Measurements from ENCODE around the gene CREB3L4.

The CREB3L4 gene

DNA sequence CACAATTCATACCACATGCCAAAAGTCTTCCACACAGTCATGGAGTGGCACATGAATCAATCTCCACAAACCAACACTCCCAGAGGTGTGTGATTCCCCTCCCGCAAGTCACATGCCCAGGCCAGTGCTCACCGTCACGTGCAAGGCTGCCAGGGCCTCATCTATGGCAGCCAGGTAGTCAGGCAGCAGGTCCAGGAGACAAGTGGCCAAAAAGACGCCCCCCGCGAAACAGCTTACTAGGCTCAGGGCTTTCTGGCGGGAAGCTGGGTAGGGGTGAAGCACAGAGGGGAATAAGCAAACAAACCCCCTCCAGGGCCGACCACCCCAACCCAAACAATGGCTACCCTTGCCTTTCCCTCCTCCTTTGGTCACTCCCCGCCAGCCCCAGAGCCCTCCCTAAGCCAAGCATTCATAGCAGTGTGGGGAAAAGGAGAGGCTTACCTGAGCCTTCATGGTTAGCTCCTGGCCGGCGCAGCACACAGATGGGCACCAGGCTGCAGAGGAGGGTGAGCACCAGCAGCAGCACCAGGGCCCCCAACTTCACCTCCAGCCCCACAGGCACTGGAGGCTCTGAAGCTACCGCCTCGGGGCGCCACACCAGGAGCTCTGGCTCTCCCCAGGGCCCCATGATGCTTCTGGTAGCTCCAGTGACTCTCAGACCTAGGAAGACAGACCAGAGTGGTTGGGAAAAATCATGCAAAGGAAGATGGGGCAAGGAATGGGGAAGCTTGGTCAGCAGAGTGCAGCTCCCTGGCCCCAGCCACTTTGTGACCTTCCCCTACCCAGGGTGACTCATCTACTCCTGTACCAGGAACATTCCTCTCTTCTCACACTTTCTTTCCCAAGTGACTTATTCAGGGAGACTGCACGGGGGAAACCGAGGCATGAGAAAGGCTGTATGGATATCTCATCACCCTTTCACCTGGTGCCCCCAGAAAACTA lies 5.3 kb upstream of the CREB3L4 start:
- TF ChIP-seq CSDC2 (CRISPR knock-in tag; IDR thresholded peaks at IDR 0.05) (no peak), RARB (CRISPR knock-in tag; IDR thresholded peaks at IDR 0.05) (no peak), GLIS3 (CRISPR knock-in tag; IDR thresholded peaks at IDR 0.05) (no peak), TCF4 (CRISPR knock-in tag; IDR thresholded peaks at IDR 0.05; ENCODE audit: borderline replicate concordance) (no peak), ZNF70 (CRISPR knock-in tag; IDR thresholded peaks at IDR 0.05) (no peak)
- ATAC-seq, result no peak

DNA sequence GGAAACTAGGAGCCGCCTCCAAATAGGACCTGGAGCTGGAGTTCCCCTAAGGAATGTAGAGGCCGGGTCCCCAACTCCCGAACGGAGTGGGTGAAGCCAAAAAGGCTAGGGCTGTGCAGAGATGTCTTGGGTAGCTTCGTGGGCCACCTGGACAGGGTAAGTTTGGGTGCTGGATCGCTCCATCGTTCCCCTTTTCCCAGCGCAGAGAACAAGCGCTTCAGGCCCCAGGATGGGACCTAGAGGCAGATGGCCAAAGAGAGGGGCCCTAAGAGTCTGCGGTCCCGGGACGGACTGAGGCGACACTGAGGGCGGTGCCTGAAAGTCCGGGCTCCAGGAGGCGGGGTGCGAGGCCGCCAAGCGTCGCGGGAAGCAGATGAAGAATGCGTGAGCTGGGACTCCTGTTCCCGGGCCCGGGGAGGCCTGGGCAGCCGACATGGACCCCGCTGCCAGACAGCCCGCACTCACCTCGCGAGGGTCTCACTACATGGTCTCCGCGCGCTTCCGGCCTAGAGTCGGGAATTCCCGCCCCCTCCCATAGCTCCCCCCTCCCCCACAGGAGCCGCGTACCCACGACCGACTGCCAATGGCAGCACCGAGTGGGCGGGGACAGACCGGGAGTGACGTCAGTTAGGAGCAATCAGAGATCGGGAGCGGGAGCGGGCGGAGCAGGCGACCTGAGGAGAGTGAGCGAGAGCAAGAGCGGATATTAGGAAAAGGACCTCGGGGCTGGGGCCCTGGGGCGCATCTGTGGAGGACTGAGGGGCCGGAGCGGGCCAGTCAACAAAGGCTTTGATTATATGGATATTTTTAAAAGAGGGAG lies 4.5 kb upstream of the CREB3L4 start, which contains the start of gene SLC39A1:
SLC39A1 (minus strand) TSS at position 508 of the 820 bp plus-strand sequence. CDS start 822 bp downstream, outside the sequence.
- TF ChIP-seq, protein P1, sequence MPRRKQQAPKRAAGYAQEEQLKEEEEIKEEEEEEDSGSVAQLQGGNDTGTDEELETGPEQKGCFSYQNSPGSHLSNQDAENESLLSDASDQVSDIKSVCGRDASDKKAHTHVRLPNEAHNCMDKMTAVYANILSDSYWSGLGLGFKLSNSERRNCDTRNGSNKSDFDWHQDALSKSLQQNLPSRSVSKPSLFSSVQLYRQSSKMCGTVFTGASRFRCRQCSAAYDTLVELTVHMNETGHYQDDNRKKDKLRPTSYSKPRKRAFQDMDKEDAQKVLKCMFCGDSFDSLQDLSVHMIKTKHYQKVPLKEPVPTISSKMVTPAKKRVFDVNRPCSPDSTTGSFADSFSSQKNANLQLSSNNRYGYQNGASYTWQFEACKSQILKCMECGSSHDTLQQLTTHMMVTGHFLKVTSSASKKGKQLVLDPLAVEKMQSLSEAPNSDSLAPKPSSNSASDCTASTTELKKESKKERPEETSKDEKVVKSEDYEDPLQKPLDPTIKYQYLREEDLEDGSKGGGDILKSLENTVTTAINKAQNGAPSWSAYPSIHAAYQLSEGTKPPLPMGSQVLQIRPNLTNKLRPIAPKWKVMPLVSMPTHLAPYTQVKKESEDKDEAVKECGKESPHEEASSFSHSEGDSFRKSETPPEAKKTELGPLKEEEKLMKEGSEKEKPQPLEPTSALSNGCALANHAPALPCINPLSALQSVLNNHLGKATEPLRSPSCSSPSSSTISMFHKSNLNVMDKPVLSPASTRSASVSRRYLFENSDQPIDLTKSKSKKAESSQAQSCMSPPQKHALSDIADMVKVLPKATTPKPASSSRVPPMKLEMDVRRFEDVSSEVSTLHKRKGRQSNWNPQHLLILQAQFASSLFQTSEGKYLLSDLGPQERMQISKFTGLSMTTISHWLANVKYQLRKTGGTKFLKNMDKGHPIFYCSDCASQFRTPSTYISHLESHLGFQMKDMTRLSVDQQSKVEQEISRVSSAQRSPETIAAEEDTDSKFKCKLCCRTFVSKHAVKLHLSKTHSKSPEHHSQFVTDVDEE (CRISPR knock-in tag; IDR thresholded peaks at IDR 0.05), result no peak
- TF ChIP-seq ISL1 (CRISPR knock-in tag; IDR thresholded peaks at IDR 0.05) (no peak), GLIS3 (CRISPR knock-in tag; IDR thresholded peaks at IDR 0.05) (no peak), ESRRG (CRISPR knock-in tag; IDR thresholded peaks at IDR 0.05) (no peak), BACH2 (CRISPR knock-in tag; IDR thresholded peaks at IDR 0.05; ENCODE audit: borderline replicate concordance) (no peak), ZFP30 (CRISPR knock-in tag; IDR thresholded peaks at IDR 0.05) (no peak), OSR1 (CRISPR knock-in tag; IDR thresholded peaks at IDR 0.05) (no peak), ZFP3 (CRISPR knock-in tag; IDR thresholded peaks at IDR 0.05) (no peak), ZNF70 (CRISPR knock-in tag; IDR thresholded peaks at IDR 0.05) (no peak), RARB (CRISPR knock-in tag; IDR thresholded peaks at IDR 0.05) (no peak), CSDC2 (CRISPR knock-in tag; IDR thresholded peaks at IDR 0.05) (no peak), ZC3H10 (CRISPR knock-in tag; IDR thresholded peaks at IDR 0.05) (no peak)
- TF ChIP-seq, protein P2, sequence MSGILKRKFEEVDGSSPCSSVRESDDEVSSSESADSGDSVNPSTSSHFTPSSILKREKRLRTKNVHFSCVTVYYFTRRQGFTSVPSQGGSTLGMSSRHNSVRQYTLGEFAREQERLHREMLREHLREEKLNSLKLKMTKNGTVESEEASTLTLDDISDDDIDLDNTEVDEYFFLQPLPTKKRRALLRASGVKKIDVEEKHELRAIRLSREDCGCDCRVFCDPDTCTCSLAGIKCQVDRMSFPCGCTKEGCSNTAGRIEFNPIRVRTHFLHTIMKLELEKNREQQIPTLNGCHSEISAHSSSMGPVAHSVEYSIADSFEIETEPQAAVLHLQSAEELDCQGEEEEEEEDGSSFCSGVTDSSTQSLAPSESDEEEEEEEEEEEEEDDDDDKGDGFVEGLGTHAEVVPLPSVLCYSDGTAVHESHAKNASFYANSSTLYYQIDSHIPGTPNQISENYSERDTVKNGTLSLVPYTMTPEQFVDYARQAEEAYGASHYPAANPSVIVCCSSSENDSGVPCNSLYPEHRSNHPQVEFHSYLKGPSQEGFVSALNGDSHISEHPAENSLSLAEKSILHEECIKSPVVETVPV (CRISPR knock-in tag; IDR thresholded peaks at IDR 0.05), result no peak
- TF ChIP-seq, protein P3, sequence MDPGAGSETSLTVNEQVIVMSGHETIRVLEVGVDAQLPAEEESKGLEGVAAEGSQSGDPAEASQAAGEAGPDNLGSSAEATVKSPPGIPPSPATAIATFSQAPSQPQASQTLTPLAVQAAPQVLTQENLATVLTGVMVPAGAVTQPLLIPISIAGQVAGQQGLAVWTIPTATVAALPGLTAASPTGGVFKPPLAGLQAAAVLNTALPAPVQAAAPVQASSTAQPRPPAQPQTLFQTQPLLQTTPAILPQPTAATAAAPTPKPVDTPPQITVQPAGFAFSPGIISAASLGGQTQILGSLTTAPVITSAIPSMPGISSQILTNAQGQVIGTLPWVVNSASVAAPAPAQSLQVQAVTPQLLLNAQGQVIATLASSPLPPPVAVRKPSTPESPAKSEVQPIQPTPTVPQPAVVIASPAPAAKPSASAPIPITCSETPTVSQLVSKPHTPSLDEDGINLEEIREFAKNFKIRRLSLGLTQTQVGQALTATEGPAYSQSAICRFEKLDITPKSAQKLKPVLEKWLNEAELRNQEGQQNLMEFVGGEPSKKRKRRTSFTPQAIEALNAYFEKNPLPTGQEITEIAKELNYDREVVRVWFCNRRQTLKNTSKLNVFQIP (CRISPR knock-in tag; IDR thresholded peaks at IDR 0.05; ENCODE audit: borderline replicate concordance, low read depth), result no peak
- ATAC-seq, result peak; percentile 73

DNA sequence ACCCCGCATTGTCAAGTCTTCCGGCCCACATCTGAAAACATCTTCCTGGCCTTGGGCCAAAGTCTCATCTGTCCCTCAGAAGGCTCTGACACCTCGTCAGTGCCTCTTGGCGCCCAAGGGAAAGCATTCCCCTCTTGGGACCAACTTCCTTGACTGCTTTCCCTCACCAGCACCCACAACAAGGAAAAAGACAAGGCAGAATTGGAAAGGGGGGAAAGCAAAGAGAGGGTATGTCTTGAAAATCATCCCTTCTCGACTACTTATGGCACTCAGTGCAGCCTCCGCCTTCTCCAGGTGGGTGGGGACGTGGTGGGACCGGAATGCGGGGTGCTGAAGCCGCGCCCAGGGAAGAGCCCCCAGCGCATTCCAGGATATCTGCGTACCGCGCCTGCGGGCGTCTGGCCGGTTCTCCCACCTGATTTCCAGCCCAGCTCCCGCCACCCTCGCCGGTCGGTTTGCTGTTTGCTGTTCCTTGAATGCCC lies 3.8 kb upstream of the CREB3L4 start:
- TF ChIP-seq BACH2 (CRISPR knock-in tag; IDR thresholded peaks at IDR 0.05; ENCODE audit: borderline replicate concordance), result no peak
- TF ChIP-seq, protein P4, sequence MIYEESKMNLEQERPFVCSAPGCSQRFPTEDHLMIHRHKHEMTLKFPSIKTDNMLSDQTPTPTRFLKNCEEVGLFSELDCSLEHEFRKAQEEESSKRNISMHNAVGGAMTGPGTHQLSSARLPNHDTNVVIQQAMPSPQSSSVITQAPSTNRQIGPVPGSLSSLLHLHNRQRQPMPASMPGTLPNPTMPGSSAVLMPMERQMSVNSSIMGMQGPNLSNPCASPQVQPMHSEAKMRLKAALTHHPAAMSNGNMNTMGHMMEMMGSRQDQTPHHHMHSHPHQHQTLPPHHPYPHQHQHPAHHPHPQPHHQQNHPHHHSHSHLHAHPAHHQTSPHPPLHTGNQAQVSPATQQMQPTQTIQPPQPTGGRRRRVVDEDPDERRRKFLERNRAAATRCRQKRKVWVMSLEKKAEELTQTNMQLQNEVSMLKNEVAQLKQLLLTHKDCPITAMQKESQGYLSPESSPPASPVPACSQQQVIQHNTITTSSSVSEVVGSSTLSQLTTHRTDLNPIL (CRISPR knock-in tag; IDR thresholded peaks at IDR 0.05; ENCODE audit: low read depth), result no peak
- TF ChIP-seq ZNF70 (CRISPR knock-in tag; IDR thresholded peaks at IDR 0.05), result no peak
- TF ChIP-seq ISL1 (CRISPR knock-in tag; IDR thresholded peaks at IDR 0.05), result no peak
- no peak for TF ChIP-seq OSR1 (CRISPR knock-in tag; IDR thresholded peaks at IDR 0.05)
- peak; percentile 7 for ATAC-seq

DNA sequence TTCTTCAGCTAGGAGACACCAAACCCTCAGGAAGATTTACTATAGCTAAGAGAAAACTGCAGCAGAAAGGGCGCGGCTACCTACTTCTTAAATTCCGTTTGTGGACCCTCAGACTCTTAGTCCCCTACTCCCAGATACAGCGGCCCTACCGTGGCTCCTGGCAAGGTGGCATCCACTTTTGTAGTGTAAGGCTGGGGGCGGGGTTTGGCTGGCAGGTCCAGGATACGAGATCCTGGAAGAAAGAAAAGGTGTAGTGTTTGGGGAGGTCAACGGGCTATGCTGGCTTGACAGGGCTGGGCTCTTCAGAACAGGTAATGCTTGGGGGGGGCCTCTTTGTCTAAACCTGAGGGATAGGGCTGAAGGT lies 280 bp downstream of the CREB3L4 start:
- no peak for TF ChIP-seq ZFP30 (CRISPR knock-in tag; IDR thresholded peaks at IDR 0.05)
- TF ChIP-seq GLIS3 (CRISPR knock-in tag; IDR thresholded peaks at IDR 0.05), result no peak
- no peak for TF ChIP-seq ZNF8 (CRISPR knock-in tag; IDR thresholded peaks at IDR 0.05)
- TF ChIP-seq ZC3H10 (CRISPR knock-in tag; IDR thresholded peaks at IDR 0.05), result no peak
- TF ChIP-seq ZNF565 (CRISPR knock-in tag; conservative IDR thresholded peaks at IDR 0.05; ENCODE audit: low read depth), result no peak
- no peak for TF ChIP-seq PPARA (CRISPR knock-in tag; IDR thresholded peaks at IDR 0.05; ENCODE audit: borderline replicate concordance)
- TF ChIP-seq CSDC2 (CRISPR knock-in tag; IDR thresholded peaks at IDR 0.05), result no peak
- no peak for TF ChIP-seq ARNTL (CRISPR knock-in tag; IDR thresholded peaks at IDR 0.05; ENCODE audit: borderline replicate concordance, low read depth)
- no peak for TF ChIP-seq OSR1 (CRISPR knock-in tag; IDR thresholded peaks at IDR 0.05)
- no peak for TF ChIP-seq RARB (CRISPR knock-in tag; IDR thresholded peaks at IDR 0.05)
- no peak for TF ChIP-seq TCF4 (CRISPR knock-in tag; IDR thresholded peaks at IDR 0.05; ENCODE audit: borderline replicate concordance)
- no peak for TF ChIP-seq TOX (CRISPR knock-in tag; IDR thresholded peaks at IDR 0.05; ENCODE audit: borderline replicate concordance)
- TF ChIP-seq, protein P4 (CRISPR knock-in tag; IDR thresholded peaks at IDR 0.05; ENCODE audit: low read depth), result no peak
- TF ChIP-seq, protein P3 (CRISPR knock-in tag; IDR thresholded peaks at IDR 0.05; ENCODE audit: borderline replicate concordance, low read depth), result no peak
- TF ChIP-seq ZNF70 (CRISPR knock-in tag; IDR thresholded peaks at IDR 0.05), result no peak
- ATAC-seq, result no peak

All from SK-N-SH treated with all-trans-retinoic acid at 6 μM for 48 hours (cell line).